GM18873 (cell line): ENCODE measurements around the gene ABCD4.
"Not testable (repeated sequence)": the region's sequence is repeated elsewhere in the genome, so short reads cannot be mapped to it uniquely, and the experiment has no call there.

Experiments used
- ATAC-seq: cut with Tn5 transposase; IDR thresholded peaks from one replicate; pipeline ENCODE4 v1.9.1; 2021; ENCODE audit warnings: mild to moderate bottlenecking, moderate library complexity, moderate number of reproducible peaks; ENCODE audit not compliant: unreplicated experiment, low FRiP score

The ABCD4 gene

DNA sequence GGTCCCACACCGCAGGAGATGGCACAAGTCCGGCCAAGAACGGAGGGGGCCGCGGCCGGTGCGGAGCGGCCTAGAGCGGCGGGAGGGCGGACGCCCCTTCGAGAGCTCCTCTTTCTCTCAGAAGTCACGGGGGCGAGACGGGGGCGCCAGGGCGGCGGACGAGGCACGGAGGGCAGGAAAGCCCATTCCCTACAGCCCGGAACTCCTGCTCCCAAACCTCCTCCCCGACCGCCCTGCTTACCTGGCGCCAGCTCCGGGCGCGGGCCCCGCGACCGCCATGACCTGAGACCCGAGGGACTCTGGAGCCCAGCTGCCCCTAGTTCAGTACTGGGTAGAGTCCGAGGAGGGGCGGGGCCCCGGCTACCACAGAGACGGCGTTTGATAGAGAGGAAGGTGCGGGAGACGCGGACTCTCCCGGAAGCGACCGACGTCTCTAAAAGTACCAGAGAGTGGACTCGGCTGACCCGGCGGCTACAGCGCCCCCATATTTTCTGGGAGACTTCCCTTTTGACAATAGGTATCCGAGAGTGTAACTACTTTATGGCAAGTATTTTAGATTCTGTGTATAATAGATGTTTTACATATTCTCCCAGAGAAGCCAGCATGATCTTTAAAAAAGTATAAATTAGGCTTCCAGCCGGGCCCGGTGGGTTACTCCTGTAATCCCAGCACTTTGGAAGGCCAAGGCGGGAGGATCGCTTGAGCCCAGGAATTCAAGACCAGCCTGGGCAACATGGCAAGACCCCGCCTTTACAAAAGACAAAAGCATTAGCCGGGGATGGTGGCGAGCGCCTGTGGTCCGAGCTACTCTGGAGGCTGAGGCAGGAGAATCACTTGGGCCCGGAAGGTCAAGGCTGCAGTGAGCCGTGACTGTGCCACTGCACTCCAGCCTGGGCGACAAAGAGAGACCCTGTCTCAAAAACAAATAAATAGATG lies at the start of gene ABCD4:
TSS of gene ABCD4 (minus strand) at position 301 of the 936 bp plus-strand sequence. CDS start at position 279, 22 bp downstream.
- peak; percentile 90 for ATAC-seq

DNA sequence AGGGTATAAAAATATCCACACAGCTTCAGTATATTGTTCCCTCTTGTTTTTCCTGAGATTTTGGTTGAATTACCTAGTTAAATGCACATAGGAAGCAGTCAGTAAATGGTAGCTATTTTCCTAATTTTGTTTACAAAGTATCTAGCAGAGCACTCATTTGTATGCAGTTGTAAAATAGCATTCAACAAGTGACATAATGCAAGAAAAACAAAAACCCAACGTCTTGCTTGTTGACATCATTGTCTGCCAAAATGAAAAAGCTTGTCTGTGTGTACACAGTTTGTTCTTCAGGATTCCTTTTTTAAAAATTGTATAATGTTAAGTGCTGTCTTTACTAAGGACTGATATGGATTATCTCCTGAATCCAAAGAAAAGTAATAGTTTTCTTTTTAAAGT lies 48.2 kb upstream of the ABCD4 start:
- no peak for ATAC-seq

DNA sequence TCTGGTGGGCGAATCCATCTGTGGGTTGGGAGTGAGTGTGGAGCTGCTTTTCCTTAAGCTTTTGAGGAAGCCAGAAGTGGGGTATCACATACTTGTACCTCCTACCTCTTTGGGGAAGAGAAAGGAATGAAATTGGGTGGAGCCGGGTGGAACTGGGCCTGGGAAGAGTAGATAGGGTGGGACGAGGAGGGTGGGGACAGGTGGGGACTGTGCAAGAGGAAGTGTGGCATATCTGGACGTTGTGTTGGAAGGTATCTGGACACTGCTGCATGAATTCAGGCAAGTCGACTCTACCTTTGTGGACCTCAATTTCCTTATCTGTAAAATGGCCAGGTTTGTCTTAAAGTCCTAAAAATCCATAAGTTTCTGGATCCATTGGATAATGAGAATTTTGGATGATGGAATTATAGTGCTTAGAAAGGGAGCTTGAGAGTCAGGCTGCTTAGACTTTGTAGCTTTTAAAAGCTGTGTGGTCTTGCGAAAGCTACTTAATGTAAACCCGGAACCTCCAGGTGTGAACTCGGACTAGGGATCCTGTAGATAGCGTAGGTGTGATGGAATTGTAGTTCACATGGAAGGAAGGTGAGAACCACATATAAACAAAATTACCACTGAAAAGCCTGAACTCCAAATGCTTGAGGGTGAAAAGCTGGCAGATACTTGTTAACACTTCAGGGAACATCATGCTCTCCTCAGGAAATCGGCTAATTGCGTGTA lies 47.6 kb upstream of the ABCD4 start:
- no peak for ATAC-seq

DNA sequence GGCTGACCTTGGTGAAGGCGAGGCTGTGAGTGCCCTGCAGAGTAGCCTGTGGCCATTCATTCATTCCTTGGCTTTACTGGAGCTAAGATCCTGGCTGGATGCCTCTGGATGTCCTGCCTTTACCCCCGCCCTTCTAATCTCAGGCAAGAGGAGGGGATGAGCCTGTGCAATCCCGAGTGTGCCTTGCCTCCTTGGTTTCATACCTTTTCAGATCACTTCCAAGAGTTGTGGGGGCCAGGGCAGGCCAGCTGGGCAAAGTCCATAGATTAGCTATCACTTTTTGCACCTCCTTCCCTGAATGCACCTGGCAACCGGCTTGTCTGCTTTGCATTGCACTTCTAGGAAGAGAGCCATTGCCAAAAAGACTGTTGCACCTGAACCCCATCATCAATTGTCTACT lies 47.0 kb upstream of the ABCD4 start:
- ATAC-seq: no peak

DNA sequence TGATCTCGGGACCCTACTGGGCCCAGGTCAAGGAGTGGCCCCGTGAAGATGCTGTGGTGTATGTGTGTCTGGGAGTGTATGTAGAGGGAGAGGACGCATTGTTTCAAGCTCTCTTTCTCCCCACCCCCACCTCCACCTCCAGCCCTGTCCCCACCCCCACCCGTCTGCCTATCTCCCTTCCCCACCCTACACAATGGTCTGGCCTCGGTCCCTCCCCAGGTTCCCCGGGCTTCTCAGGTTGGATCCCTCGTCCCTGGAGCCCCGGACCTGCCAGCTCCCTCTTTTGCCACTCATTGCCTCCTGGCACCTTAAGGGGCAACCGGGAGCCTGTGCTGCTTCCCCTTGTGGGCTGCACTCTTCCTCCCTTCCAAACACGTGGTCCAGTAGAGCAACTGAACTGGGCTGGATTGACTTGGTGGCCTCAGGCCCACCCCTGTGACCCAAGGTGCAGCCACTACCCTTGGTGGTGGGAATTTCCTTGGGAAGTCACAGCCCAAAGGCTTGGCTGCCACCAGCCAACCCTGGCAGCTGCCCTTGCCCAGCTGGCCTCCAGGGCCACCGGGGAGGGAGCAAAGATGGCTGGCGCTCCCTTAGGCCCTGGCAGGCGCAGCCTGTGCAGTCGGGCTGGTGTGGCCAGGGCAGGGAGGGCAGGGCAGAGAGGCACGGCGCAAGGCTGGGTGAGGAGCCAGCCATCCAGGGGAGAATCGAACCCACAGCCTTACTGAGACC lies 46.2 kb upstream of the ABCD4 start:
- ATAC-seq: no peak

DNA sequence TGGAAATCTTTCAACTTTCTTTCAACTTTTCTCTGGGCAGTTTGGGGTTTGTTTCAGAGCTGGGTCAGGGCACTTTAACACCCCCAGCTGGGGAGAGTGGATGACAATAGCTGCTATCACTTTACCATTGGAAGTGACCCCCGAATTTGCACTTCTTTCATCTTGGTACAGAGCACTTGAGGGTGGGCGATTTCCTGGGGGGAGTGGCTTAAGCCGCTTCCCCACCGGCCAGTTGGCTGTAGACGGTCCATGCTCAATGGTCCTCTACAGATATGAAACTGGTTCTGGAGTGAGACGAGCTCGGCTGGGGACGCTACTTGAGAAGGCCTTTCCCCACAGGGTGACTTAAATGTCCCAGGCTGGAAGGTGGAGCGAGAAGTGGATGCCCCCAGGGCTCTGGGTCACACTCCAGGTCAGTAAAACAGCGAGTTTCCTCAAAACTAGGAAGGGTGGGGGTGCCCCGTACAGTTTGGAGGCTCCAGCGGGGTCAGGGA lies 45.6 kb upstream of the ABCD4 start, which contains the start of gene VRTN:
TSS of gene VRTN (plus strand) at position 231 of the 494 bp plus-strand sequence. CDS start 8,313 bp downstream, outside the sequence.
- no peak for ATAC-seq

DNA sequence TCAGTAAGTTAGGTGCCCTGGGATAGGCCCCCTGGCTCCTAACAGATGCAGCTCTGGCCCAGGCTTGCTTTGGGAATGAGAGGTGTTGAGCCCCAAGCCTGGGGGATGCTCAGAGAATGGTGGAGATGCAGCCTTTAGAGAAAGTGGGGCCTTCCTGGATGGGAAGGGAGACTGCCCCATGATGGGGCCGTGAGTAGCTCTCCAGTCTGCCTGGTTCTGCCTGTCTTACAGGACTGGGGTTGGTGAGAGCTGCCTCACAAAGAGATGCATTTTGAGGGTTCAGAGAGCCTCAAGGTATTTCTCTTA lies 45.0 kb upstream of the ABCD4 start:
- ATAC-seq: no peak

DNA sequence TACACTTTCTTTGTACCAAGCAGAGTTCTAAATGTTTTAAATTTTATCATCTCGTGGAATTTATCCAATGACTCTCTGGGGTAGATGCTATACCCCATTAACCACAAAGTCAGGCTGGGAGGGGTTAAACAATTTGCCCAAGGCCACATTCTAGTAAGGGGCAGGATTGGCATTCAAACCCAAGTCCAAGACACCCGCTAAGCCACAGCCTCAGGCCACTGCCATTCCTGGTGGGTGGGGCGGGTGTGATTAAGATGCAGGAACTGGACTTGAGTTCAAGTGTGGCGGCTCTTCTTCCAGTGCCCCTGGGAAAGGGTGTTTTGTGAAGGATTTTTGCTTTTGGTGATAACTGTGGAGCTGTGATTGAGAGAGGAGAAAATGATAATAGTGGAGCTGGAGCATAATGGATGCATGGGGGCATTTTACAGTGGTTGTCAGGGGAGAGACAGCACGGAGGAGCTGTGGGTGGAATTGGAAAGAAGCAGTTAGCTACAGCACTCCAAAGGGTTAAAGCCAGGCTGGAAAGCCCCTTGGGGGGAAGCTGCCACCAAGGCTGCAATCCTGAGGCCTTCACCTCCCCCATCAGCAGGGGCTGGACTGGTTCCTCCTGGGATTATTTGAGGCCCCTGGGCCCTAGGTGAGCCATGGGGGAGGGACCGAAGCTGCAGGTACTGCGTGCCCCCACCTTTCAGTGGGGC lies 44.5 kb upstream of the ABCD4 start:
- no peak for ATAC-seq

DNA sequence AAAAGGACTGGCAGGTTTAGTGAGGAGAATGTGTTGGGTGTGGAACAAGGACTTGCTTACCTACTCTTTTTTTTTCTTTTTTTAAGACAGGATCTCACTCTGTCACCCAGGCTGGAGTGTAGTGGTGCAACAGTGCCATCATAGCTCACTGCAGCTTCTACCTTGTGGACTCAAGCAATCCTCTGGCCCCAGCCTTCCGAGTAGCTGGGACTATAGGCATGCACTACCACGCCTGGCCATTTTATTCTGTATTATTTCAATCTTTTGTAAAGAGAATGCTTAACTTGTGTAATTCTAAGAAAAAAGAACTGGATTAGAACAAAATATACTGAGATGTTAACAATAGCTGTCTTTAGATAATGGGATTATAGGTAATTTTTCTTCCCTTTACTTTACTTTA lies 43.6 kb upstream of the ABCD4 start:
- no peak for ATAC-seq

DNA sequence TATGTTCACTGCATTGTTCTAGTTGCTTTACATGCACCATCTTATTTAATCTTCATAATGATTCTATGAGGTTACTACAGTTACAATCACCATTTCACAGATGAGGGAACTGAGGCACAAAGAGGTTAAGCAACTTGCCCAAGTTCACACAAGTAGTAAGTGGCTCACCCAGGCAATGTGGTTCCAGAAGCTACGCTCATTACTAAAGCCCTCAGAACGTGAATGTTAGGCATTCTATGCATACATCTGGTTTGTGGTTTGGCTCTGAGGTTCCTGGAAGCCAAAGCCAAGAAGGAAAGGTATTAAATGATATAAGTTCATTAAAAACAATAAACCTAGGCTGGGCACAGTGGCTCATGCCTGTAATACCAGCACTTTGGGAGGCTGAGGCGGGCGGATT lies 31.2 kb upstream of the ABCD4 start:
- no peak for ATAC-seq

DNA sequence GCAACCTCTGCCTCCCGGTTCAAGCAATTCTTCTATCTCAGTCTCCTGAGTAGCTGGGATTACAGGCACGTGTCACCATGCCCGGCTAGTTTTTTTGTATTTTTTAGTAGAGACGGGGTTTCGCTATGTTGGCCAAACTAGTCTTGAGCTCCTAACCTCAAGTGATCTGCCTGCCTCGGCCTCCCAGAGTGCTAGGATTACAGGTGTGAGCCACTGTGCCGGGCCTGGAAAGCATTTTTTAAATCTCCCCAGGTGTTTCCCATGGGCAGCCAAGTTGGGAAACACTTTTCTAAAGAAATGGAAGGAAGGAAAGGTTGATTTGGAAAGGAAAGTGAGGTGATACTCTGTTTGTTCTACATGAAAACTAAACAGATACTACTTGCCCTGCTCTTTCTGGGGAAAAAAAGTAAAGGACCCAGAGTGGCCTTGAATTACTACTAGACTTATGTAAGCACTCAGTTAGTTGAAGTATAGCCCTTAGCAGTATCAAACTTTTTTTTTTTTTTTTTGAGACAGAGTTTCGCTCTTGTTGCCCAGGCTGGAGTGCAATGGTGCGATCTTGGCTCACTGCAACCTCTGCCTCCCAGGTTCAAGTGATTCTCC lies 27.3 kb upstream of the ABCD4 start:
- not testable (repeated sequence) for ATAC-seq

DNA sequence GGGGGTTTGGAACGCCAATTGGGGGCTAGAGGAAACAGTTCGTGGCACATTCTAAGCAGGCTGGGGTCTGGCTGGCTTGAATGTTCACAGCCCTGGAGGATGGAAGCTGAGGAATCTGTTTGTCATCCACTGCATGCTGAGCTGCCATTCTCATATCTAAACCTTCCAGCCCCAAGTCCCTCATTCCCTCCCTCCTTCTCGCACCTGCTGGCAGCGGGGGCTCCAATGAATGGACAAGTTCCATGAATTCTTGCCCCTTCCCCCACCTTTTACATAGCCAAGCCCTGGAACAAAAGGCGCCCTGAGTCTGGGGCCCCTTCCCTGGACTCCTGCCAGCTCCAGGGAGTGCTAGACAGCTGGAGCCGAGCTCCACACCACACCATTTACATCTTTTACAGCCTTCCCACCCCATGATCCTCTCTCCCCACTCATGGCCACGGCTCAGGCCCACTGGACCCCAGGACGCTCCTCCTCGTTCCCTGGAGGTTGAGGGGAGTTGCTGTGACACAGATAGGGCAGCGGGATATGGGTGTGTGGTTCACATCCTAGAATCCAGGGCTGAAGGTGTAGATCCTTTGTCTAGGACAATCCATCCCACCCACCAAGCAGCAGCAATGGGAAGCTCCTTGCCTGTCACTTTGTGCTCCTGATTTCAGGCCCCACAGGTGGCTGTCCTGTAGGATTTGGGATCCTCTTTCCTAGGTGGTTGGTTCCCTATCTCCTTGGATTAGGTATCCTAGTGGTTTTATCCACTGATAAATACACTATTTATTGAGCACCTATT lies 23.8 kb upstream of the ABCD4 start:
- ATAC-seq: no peak

DNA sequence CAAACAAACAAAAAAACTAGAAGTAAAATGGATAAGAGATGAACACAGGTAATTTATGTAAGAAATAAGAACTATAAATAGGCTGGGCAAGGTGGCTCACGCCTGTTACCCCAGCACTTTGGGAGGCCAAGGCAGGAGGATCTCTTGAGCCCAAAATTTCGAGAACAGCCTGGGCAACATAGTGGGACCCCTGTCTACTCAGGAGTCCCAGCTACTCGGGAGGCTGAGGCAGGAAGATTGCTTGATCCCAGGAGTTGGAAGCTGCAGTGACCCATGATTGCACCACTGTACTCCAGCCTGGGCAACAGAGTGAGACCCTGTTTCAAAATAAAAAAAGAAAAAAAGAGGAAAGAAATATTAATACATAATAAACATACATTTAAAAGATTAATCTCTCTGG lies 22.7 kb upstream of the ABCD4 start:
- ATAC-seq: no peak

DNA sequence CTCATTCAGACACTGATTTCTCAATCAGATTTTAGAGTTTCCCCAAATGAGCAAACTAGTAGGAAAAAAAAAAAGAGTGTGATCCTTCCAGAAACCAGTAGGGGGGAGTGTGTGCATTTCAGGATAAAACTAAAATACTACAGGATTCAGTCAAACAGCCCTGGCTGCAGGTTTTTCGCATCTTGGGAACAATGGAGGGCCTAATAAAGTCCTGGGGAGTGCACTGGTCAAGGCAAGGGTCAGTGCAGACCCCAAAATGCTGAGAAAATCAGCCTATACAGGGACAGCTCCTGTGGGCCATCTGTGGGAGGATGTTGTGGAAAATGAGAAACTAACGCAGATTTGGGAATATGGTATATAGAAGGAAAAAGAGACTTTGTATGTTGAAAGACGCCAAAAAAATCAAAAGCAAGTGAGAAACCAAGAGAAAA lies 22.2 kb upstream of the ABCD4 start:
- ATAC-seq: no peak

DNA sequence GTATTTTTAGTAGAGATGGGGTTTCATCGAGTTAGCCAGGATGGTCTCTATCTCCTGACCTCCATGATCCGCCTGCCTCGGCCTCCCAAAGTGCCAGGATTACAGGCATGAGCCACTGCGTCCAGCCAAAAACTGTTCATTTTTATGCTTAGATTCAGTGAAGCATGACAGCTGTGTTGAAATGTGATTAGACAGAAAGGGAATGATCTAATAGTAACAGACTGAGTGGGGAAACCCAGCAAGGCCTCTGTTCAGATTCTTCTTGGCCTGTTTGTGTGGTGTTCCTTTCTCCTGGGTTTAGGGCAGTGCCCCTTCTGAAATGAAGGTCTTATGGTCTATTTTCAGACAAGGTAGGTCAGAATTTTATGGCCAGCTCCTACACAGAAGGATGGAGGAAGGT lies 11.8 kb upstream of the ABCD4 start:
- no peak for ATAC-seq

DNA sequence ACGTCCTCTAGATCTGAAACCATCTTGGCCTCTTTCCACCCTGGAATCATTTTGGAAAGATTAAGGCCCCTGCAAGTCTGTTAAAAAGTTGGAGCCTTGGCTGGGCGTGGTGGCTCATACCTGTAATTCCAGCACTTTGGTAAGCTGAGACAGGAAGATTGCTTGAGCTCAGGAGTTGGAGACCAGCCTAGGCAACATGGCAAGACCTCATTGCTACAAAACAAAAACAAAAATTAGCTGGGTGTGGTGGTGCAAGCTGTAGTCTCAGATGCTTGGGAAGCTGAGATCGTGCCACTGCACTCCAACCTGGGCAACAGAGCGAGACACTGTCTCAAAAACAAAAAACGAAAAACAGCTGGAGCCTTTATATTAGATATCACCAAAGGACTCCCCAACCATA lies 10.9 kb upstream of the ABCD4 start:
- no peak for ATAC-seq

DNA sequence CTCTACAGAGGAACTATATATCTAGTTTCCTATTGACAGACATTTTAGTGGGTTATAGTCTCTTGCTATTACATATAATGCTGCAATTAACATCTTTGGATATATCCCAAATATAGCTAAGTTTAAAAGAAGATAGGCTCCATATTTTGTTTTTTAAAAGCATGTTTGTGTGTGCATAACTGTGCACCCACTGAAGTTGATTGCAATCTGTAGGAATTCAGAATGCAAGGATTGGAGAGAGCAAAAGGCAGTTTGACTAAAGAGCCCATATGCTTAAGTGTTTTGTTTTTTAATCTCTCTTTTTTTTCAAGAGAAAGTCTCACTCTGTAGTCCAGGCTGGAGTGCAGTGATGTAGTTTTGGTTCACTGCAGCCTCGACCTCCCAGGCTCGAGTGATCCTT lies 9.4 kb upstream of the ABCD4 start:
- ATAC-seq: no peak

DNA sequence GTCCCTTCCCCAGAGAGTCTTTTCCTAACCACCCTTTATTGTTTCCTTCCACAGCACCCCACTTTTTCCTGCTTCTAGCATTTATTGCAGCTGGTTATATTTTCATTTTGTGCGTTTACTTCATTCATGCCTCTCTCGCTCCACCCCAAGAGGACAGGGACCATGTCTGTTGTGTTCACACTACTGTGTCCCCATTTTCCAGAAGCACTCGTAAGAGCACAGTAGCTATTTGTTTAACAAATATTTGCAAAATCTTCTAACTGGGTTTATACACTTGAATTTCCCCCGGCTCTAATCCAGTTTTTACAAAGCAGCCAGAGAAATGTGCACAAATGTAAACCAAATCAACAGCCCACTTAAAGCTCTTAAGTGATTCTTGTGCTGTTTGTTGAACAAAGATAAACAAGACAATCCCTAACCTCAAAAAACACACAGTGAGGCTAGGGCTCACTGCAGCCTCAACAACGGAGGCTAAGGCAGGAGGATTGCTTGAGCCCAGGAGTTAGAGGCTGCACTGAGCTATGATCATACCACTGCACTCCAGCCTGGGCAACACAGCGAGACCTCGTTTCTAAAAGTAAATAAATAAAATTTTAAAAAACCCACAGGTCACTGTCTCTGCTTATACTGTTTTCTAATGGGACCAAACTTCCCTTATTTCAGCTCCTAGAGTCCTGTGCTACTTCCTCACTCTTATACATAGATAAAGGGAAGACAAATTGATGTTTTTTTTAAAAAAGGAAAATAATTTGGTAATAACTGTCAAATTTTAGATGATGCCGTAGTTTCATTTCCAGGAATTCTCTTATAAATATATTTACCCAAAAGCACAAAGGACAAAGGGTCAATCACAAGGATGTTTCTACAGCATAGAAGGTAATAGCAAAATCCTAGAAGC lies 6.6 kb upstream of the ABCD4 start:
- ATAC-seq: no peak
